ENCODE measurements around the gene GPER1.

GPER1 gene

GRCh38 chr7:1081931-1082401, 5.9 kb upstream of the GPER1 start:
- TF ChIP-seq CTCF (IDR thresholded peaks at IDR 0.05; ENCODE audit: low read depth, low read length, missing control alignments) = no peak
- in situ Hi-C loops (cut with HindIII; ENCODE audit: low sequenced_read_pairs) = no loop called here
- peak; percentile 44 for DNase-seq (ENCODE audit: low read depth)
- H3K4me3 ChIP-seq (ENCODE audit: low read depth, low read length) = no peak overlapping the region

DNA sequence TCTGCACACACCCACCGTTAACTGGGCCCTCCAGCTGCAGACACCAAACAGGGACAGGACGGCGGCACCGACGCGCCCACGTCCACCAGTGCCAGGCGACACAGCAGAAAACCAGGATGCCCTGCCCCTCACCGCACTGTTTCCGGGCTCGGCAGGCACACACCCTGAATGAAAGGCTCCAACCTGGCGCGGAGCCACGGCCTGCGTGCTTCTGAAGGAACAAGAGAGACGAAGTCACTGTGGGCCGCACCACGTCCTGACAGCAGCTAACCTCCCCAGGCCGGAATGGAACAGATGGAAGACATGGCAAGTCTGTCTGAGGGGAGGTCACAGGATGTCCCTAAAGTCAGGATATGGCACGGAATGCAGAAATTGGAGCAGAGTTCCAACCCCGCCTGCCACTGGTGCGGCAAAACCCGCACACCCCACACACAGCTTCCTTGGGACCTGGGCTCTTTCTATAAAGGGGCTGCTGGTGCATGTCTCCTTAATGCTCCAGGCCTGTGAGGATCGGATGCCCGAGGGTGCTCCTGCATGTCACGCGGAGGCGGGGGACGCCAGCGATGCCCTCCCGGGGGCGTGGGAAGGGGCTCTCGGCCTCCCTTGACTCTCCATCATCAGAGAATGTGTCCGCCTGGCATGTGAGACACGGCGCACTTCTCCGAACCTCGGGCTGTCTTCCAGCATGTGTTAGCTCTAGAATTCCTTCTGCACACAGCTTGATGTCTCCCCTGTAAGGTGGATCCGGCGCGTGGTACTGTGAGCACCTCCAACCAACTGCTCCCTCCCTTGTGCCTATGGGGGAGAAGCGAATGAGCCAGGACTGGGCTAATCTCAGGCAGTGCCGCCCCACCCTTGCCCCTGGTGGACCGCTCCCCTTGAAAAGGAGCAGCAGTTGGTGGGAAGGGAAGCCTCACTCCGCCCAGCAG, 3.9 kb upstream of the GPER1 start:
- no peak for TF ChIP-seq CTCF (IDR thresholded peaks at IDR 0.05; ENCODE audit: low read depth, low read length, missing control alignments)
- no peak overlapping the region for H3K4me3 ChIP-seq (ENCODE audit: low read depth, low read length)
- no peak for DNase-seq (ENCODE audit: low read depth)
- in situ Hi-C loops (cut with HindIII; ENCODE audit: low sequenced_read_pairs) = no loop called here

- no peak for DNase-seq (ENCODE audit: low read depth)
- in situ Hi-C loops (cut with HindIII; ENCODE audit: low sequenced_read_pairs) = no loop called here
- H3K4me3 ChIP-seq (ENCODE audit: low read depth, low read length) = no peak overlapping the region
- no peak for TF ChIP-seq CTCF (IDR thresholded peaks at IDR 0.05; ENCODE audit: low read depth, low read length, missing control alignments)
These were observed 2.6 kb upstream of the GPER1 start for GRCh38 chr7:1085266-1085665.

GRCh38 chr7:1085910-1086421, 1.9 kb upstream of the GPER1 start:
- in situ Hi-C loops (cut with HindIII; ENCODE audit: low sequenced_read_pairs) = no loop called here
- no peak for DNase-seq (ENCODE audit: low read depth)
- TF ChIP-seq CTCF (IDR thresholded peaks at IDR 0.05; ENCODE audit: low read depth, low read length, missing control alignments) = no peak
- no peak overlapping the region for H3K4me3 ChIP-seq (ENCODE audit: low read depth, low read length)

DNA sequence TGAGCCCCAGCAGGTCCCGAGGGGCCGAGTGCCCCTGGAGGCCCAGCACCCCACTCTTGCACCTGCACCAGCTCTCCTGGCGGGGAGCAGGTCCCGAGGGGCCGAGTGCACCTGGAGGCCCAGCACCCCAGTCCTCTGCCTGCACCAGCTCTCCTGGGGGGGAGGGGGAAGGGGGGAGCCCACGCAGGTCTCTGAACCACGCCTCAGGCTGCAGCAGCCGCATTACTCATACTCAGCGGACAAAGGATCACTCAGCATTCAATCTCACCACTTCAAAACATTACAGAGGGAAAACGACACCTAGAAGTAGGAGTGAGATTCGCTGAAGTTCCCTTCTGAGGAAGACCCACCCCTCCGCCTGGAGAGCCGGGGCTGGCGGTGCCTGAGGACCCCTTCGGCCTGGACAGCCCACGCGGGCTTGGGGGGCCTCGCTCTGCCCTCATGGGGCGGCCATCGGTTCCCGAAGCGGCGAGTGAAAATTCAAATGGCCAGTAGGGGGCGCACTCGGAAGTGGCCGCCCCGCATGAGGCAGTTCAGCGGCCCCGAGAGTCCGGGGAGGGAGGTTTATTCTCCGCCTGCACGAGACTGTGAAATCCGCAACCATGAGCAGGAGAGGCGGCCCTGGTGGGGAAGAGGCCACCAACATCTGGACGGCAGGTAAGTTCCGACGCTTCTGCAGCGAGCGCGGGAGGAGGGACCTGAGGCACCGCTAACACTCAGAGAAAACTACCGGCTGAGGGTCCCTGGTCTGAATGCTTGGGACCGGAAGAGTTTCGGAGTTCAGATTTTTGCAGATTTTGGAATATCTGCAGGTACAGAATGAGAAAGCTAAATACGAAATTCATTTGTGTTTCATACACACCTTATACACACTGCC, 1.1 kb upstream of the GPER1 start:
- peak; percentile 79 for TF ChIP-seq CTCF (IDR thresholded peaks at IDR 0.05; ENCODE audit: low read depth, low read length, missing control alignments)
- no peak for DNase-seq (ENCODE audit: low read depth)
- H3K4me3 ChIP-seq (ENCODE audit: low read depth, low read length) = peak overlapping the region; percentile 24
- in situ Hi-C loops (cut with HindIII; ENCODE audit: low sequenced_read_pairs) = no loop called here

GRCh38 chr7:1087465-1087814, 473 bp upstream of the GPER1 start:
- H3K4me3 ChIP-seq (ENCODE audit: low read depth, low read length) = no peak overlapping the region
- no peak for DNase-seq (ENCODE audit: low read depth)
- in situ Hi-C loops (cut with HindIII; ENCODE audit: low sequenced_read_pairs) = no loop called here
- TF ChIP-seq CTCF (IDR thresholded peaks at IDR 0.05; ENCODE audit: low read depth, low read length, missing control alignments) = no peak

All from astrocyte of the cerebellum (primary cell).